Hepatocyte (in vitro differentiated cells): Measurements from ENCODE around the gene CHD9. TPM values are rescaled to one million over a fixed set of nuclear protein-coding genes. Genes with fewer than 3 reads are reported as not detected.
"Not testable (repeated sequence)": the region's sequence is repeated elsewhere in the genome, so short reads cannot be mapped to it uniquely, and the experiment has no call there.

Experiments used
- DNase-seq: peaks from one replicate; pipeline ENCODE4 v3.0.0-alpha.2; 2016; ENCODE audit warnings: low spot score
- H2AFZ ChIP-seq: fragments of 200-600 bp; sonication (generic); 2 replicates; pipeline ENCODE4 v1.6.0; 2016; ENCODE audit warnings: antibody characterized with exemption, mild to moderate bottlenecking
- H3K27ac ChIP-seq: fragments of 200-600 bp; sonication (generic); 2 replicates; pipeline ENCODE4 v1.5.1; 2016; ENCODE audit warnings: mild to moderate bottlenecking
- H3K27me3 ChIP-seq: fragments of 200-600 bp; sonication (generic); 2 replicates; pipeline ENCODE4 v1.6.1; 2016
- H3K36me3 ChIP-seq: fragments of 200-600 bp; sonication (generic); replicated peaks from 2 replicates; pipeline ENCODE4 v1.5.1; 2016; ENCODE audit warnings: low read depth; ENCODE audit not compliant: insufficient read depth
- H3K4me1 ChIP-seq: fragments of 200-600 bp; sonication (generic); 2 replicates; pipeline ENCODE4 v1.5.1; 2016; ENCODE audit warnings: mild to moderate bottlenecking, moderate library complexity; ENCODE audit not compliant: insufficient read depth
- H3K4me2 ChIP-seq: fragments of 200-600 bp; sonication (generic); 2 replicates; pipeline ENCODE4 v1.6.0; 2016
- H3K4me3 ChIP-seq: fragments of 200-600 bp; sonication (generic); 2 replicates; pipeline ENCODE4 v1.5.1; 2016; ENCODE audit warnings: mild to moderate bottlenecking
- H3K79me2 ChIP-seq: fragments of 200-600 bp; sonication (generic); 2 replicates; pipeline ENCODE4 v1.6.0; 2017; ENCODE audit warnings: mild to moderate bottlenecking
- H3K9me2 ChIP-seq: fragments of 200-600 bp; sonication (generic); replicated peaks from 2 replicates; pipeline ENCODE4 v1.6.0; 2017; ENCODE audit warnings: mild to moderate bottlenecking; ENCODE audit not compliant: insufficient read depth
- H3K9me3 ChIP-seq: fragments of 200-600 bp; sonication (generic); 2 replicates; pipeline ENCODE4 v1.5.1; 2016; ENCODE audit warnings: low read depth, mild to moderate bottlenecking
- H4K20me1 ChIP-seq: fragments of 200-600 bp; sonication (generic); 2 replicates; pipeline ENCODE4 v1.6.0; 2016; ENCODE audit warnings: mild to moderate bottlenecking; ENCODE audit not compliant: insufficient read depth, poor library complexity, severe bottlenecking
- CTCF ChIP-seq: fragments of 200-600 bp; sonication (generic); IDR thresholded peaks from 2 replicates; pipeline ENCODE4 v1.5.1; 2016; ENCODE audit warnings: antibody characterized with exemption, mild to moderate bottlenecking; ENCODE audit not compliant: poor library complexity
- EZH2 ChIP-seq: fragments of 200-600 bp; sonication (generic); IDR thresholded peaks from 2 replicates; pipeline ENCODE4 v1.6.1; 2016; ENCODE audit warnings: antibody characterized with exemption, mild to moderate bottlenecking, borderline replicate concordance
- EZH2phosphoT487 ChIP-seq: fragments of 200-600 bp; sonication (generic); IDR thresholded peaks from one replicate; pipeline ENCODE4 v1.6.1; 2018; ENCODE audit warnings: antibody characterized with exemption, mild to moderate bottlenecking, low read depth, moderate library complexity; ENCODE audit not compliant: unreplicated experiment, severe bottlenecking
- WGBS: methylation state at CpG from one replicate; pipeline ENCODE4 v1.1.6; 2016; ENCODE audit warnings: low lambda C conversion rate; ENCODE audit errors: missing lambda C conversion rate; 5-methylcytosine and 5-hydroxymethylcytosine counted together
- polyA plus RNA-seq: library from polyadenylated mRNA; unstranded; fragments of >200 nt; fragmentation: Nextera tagmentation; extraction: Ambion mirVana; gene quantifications from 2 replicates; pipeline ENCODE4 v1.2.1, GENCODE V29; 2016
- total RNA-seq: library from RNA; depleted of rRNA; stranded (reverse); fragments of >200 nt; gene quantifications from 2 replicates; pipeline ENCODE4 v1.2.3, GENCODE V29; 2014

The CHD9 gene
- total and polyA plus RNA-seq, 2 experiments from 2014 or later: 54.9 to 68.2 TPM

GRCh38 chr16:53071748-53072301 lies 17.0 kb downstream of the CHD9 start:
- Histone ChIP-seq H3K9me2 (no peaks in the 10 kb centered on the region), H3K79me2 (peaks cover 73% of the 10 kb centered on the region), H3K36me3 (no peaks in the 10 kb centered on the region), H3K27me3 (no peaks in the 10 kb centered on the region), H3K4me2 (peak overlapping the region; percentile 58), H3K9me3 (no peaks in the 10 kb centered on the region), H3K4me1 (peaks cover 6% of the 10 kb centered on the region), H2AFZ (no peak overlapping the region), H3K27ac (peak overlapping the region; percentile 84), H3K4me3 (no peak overlapping the region), H4K20me1 (no peaks in the 10 kb centered on the region)
- no peak for TF ChIP-seq EZH2phosphoT487
- no peak for TF ChIP-seq EZH2
- no peak for TF ChIP-seq CTCF
- no peak for DNase-seq
- WGBS: 55% methylated on average over 6 of the region's 6 CpGs

DNA sequence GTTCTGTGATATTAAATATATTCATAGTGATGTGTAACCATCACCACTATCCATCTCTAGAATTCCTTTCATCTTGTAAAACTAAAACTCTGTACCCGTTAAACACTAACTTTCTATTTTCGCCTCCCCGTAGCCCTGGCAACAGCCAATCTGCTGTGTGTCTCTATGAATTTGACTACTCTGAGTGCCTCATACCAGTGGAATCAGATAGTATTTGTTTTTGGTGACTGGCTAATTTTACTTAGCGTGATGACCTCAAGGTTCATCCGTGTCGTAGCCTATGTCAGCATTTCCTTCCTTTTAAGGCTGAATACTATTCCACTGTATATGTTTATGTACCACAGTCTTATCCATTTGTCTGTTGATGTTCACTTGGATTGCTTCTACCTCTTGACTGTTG lies 18.2 kb downstream of the CHD9 start:
- Histone ChIP-seq H3K4me1 (peaks cover 6% of the 10 kb centered on the region), H3K36me3 (no peaks in the 10 kb centered on the region), H3K9me3 (no peaks in the 10 kb centered on the region), H3K27me3 (no peaks in the 10 kb centered on the region), H3K4me2 (no peak overlapping the region), H4K20me1 (no peaks in the 10 kb centered on the region), H3K27ac (no peak overlapping the region), H3K9me2 (no peaks in the 10 kb centered on the region), H3K4me3 (no peak overlapping the region), H2AFZ (no peak overlapping the region), H3K79me2 (peaks cover 68% of the 10 kb centered on the region)
- 97% methylated on average over 6 of the region's 6 CpGs for WGBS
- no peak for TF ChIP-seq EZH2
- no peak for TF ChIP-seq CTCF
- TF ChIP-seq EZH2phosphoT487: no peak
- DNase-seq: no peak

GRCh38 chr16:53074296-53074695 lies 19.5 kb downstream of the CHD9 start:
- H3K4me2 ChIP-seq, H3K9me3 ChIP-seq, H3K27ac ChIP-seq, DNase-seq, H3K27me3 ChIP-seq, H3K36me3 ChIP-seq, H3K9me2 ChIP-seq, H4K20me1 ChIP-seq, H3K4me3 ChIP-seq, H2AFZ ChIP-seq: not testable (repeated sequence)
- 65% methylated on average over 3 of the region's 3 CpGs for WGBS
- Histone ChIP-seq H3K4me1 (peaks cover 12% of the 10 kb centered on the region), H3K79me2 (peaks cover 67% of the 10 kb centered on the region)

- not testable (repeated sequence) for H3K9me3 ChIP-seq, H3K27ac ChIP-seq, H4K20me1 ChIP-seq, H2AFZ ChIP-seq, H3K4me2 ChIP-seq, H3K4me3 ChIP-seq, H3K9me2 ChIP-seq, H3K27me3 ChIP-seq, H3K36me3 ChIP-seq, DNase-seq
- 93% methylated on average over 7 of the region's 7 CpGs for WGBS
- H3K79me2 ChIP-seq: peaks cover 66% of the 10 kb centered on the region
- peaks cover 23% of the 10 kb centered on the region for H3K4me1 ChIP-seq
These were observed 20.7 kb downstream of the CHD9 start for GRCh38 chr16:53075461-53075860.
